Measurements from ENCODE around the gene RIMBP2. TPM values are rescaled to one million over a fixed set of nuclear protein-coding genes. Genes with fewer than 3 reads are reported as not detected.

RIMBP2 gene
- total and polyA plus RNA-seq, 2 experiments from 2014 or later: not detected

DNA sequence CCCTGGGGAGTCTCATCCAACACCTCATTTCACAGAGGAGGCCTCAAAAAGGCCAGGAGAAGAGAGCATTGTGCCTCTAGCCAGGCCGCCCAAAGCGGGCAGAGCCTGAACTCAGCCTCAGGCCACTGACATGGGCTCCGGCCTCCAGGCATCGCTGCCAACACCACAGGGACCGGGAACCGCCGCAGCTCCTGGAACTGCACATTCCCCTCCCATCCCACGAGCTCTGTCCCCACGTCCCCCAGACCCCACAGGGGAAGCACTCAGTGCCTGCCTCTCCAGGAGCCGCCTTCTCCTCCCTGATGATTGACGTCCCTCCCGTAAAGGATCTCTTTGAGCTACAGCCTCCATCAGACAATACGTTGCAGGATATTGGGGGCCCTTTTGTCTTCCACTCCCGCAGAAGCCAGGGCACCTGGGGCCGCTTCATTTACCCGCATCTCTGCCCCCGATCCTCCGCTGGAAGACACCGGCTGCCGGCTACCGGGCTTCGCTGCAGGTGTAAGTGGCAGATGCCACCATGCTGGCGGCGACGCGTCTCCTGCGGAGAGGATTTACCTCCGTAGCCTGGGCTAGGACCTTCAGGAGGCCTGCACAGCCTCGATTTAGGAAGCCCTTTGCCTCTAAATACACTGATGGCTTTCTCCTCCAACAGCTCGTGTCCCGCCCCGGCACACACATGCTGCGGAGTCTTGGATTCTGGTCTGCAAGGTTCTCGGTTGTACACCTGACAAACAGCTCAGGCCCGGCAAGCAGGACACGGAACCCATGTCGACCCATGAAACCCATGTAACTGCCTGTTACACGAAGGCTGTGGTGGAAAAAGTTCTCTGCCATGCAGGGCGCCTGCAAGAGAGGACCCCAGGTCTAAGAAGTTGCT, 104.8 kb downstream of the RIMBP2 start:
- Histone ChIP-seq H3K9ac (no peak overlapping the region), H3K36me3 (ENCODE audit: low read depth) (no peaks in the 10 kb centered on the region), H3K27ac (no peak overlapping the region), H3K9me2 (ENCODE audit: insufficient read depth) (no peaks in the 10 kb centered on the region), H3K9me3 (ENCODE audit: low read depth) (no peaks in the 10 kb centered on the region), H3K4me3 (no peak overlapping the region), H3K79me2 (ENCODE audit: insufficient read depth) (no peaks in the 10 kb centered on the region), H3F3A (ENCODE audit: insufficient read depth) (no peaks in the 10 kb centered on the region), H3K4me2 (ENCODE audit: unreplicated experiment) (no peak overlapping the region), H3K27me3 (replicated peaks; ENCODE audit: insufficient read depth) (no peaks in the 10 kb centered on the region), H2AFZ (no peak overlapping the region), H4K20me1 (ENCODE audit: insufficient read depth) (no peaks in the 10 kb centered on the region), H3K4me1 (ENCODE audit: insufficient read depth) (no peaks in the 10 kb centered on the region)
- WGBS, 2 experiments (ENCODE audit: low coverage in 1 of 2, low lambda C conversion rate in 2 of 2, missing lambda C conversion rate in 2 of 2): 66 to 72% methylated on average over 33 to 39 of the region's 39 CpGs
- no peak for DNase-seq
- TF ChIP-seq EZH2 (IDR thresholded peaks at IDR 0.05; ENCODE audit: insufficient read depth, poor library complexity, severe bottlenecking) (no peak), EZH2phosphoT487 (IDR thresholded peaks at IDR 0.05; ENCODE audit: insufficient read depth, low read depth) (no peak)
- in situ Hi-C loops (cut with MboI): no loop called here

DNA sequence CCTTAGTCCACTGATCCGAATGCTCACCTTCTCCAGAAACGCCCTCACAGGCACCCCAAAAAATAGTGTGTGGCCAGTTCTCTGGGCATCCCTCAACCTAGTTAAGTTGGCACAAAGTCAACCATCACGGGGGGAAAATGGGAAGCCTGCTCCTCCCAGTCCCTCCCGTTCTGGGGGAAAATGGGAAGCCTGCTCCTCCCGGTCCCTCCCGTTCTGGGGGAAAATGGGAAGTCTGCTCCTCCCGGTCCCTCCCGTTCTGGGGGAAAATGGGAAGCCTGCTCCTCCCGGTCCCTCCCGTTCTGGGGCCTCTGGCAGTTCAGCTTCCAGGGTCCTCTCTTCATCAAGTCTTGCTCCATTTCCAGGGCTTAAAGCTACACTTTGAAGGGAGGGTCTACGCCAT, 106.1 kb downstream of the RIMBP2 start:
- no peaks in the 10 kb centered on the region for H4K20me1 ChIP-seq (ENCODE audit: insufficient read depth)
- H3K27me3 ChIP-seq (replicated peaks; ENCODE audit: insufficient read depth): no peaks in the 10 kb centered on the region
- H3K79me2 ChIP-seq (ENCODE audit: insufficient read depth): no peaks in the 10 kb centered on the region
- no peak overlapping the region for H3K27ac ChIP-seq
- H3K36me3 ChIP-seq (ENCODE audit: low read depth): no peaks in the 10 kb centered on the region
- no peaks in the 10 kb centered on the region for H3K4me1 ChIP-seq (ENCODE audit: insufficient read depth)
- in situ Hi-C loops (cut with MboI): no loop called here
- H3K9me2 ChIP-seq (ENCODE audit: insufficient read depth): no peaks in the 10 kb centered on the region
- no peak overlapping the region for H3K4me2 ChIP-seq (ENCODE audit: unreplicated experiment)
- TF ChIP-seq EZH2phosphoT487 (IDR thresholded peaks at IDR 0.05; ENCODE audit: insufficient read depth, low read depth) (no peak), EZH2 (IDR thresholded peaks at IDR 0.05; ENCODE audit: insufficient read depth, poor library complexity, severe bottlenecking) (no peak)
- no peaks in the 10 kb centered on the region for H3F3A ChIP-seq (ENCODE audit: insufficient read depth)
- WGBS, 2 experiments (ENCODE audit: low coverage in 1 of 2, low lambda C conversion rate in 2 of 2, missing lambda C conversion rate in 2 of 2): 31 to 36% methylated on average over 11 of the region's 11 CpGs
- no peak overlapping the region for H3K9ac ChIP-seq
- H3K4me3 ChIP-seq: no peak overlapping the region
- H2AFZ ChIP-seq: no peak overlapping the region
- no peaks in the 10 kb centered on the region for H3K9me3 ChIP-seq (ENCODE audit: low read depth)
- no peak for DNase-seq

DNA sequence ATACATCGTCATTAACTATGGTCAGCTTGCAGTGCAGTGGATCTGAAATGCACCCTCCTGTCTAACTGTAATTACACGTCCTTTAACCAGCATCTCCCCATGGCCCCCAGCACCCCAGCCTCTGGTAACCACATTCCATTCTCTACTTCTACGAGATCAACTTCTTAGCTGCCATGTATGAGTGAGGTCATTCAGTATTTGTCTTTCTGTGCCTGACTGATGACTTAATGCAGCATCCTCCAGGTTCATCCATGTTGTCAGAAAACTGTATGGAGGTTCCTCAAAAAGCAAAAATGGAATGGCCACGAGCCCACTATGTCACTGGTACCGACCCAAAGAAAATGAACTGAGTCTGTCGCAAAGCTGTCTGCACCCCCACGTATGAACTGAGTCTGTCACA, 107.3 kb downstream of the RIMBP2 start:
- Histone ChIP-seq H3K4me3 (no peak overlapping the region), H3K4me1 (ENCODE audit: insufficient read depth) (no peaks in the 10 kb centered on the region), H3K79me2 (ENCODE audit: insufficient read depth) (no peaks in the 10 kb centered on the region), H3K9me3 (ENCODE audit: low read depth) (no peaks in the 10 kb centered on the region), H3K36me3 (ENCODE audit: low read depth) (no peaks in the 10 kb centered on the region), H3K27me3 (replicated peaks; ENCODE audit: insufficient read depth) (no peaks in the 10 kb centered on the region), H3K9ac (no peak overlapping the region), H3K9me2 (ENCODE audit: insufficient read depth) (no peaks in the 10 kb centered on the region), H4K20me1 (ENCODE audit: insufficient read depth) (no peaks in the 10 kb centered on the region), H3K4me2 (ENCODE audit: unreplicated experiment) (no peak overlapping the region), H3F3A (ENCODE audit: insufficient read depth) (no peaks in the 10 kb centered on the region), H3K27ac (no peak overlapping the region), H2AFZ (no peak overlapping the region)
- in situ Hi-C loops (cut with MboI): no loop called here
- TF ChIP-seq EZH2phosphoT487 (IDR thresholded peaks at IDR 0.05; ENCODE audit: insufficient read depth, low read depth) (no peak), EZH2 (IDR thresholded peaks at IDR 0.05; ENCODE audit: insufficient read depth, poor library complexity, severe bottlenecking) (no peak)
- WGBS, 2 experiments (ENCODE audit: low coverage in 1 of 2, low lambda C conversion rate in 2 of 2, missing lambda C conversion rate in 2 of 2): 31 to 36% methylated on average over 7 of the region's 7 CpGs
- no peak for DNase-seq

DNA sequence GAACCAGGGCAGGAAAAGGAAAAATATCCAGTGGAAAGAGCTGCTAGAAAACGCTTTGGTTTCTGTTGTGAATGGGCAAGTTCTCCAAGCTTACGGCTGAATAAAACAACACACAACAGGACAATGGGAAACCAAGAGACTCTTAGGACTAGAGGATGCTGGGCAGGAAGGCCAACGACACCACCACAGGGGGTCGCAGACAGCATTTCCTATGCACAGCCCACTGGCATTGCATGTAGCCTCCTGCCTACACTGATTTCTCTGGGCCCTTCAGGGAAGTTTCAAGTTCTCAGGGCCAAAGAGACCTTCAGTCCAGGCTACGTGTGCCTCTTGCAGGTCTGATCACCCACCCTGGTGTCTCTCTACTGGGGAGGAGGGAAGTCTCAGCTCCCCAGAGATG, 108.0 kb downstream of the RIMBP2 start:
- Histone ChIP-seq H3K9ac (no peak overlapping the region), H3K4me1 (ENCODE audit: insufficient read depth) (no peaks in the 10 kb centered on the region), H4K20me1 (ENCODE audit: insufficient read depth) (no peaks in the 10 kb centered on the region), H3K9me2 (ENCODE audit: insufficient read depth) (no peaks in the 10 kb centered on the region), H3K27me3 (replicated peaks; ENCODE audit: insufficient read depth) (no peaks in the 10 kb centered on the region), H2AFZ (no peak overlapping the region), H3F3A (ENCODE audit: insufficient read depth) (no peaks in the 10 kb centered on the region), H3K27ac (no peak overlapping the region), H3K9me3 (ENCODE audit: low read depth) (no peaks in the 10 kb centered on the region), H3K36me3 (ENCODE audit: low read depth) (no peaks in the 10 kb centered on the region), H3K4me2 (ENCODE audit: unreplicated experiment) (no peak overlapping the region), H3K4me3 (no peak overlapping the region), H3K79me2 (ENCODE audit: insufficient read depth) (no peaks in the 10 kb centered on the region)
- TF ChIP-seq EZH2 (IDR thresholded peaks at IDR 0.05; ENCODE audit: insufficient read depth, poor library complexity, severe bottlenecking): no peak
- TF ChIP-seq EZH2phosphoT487 (IDR thresholded peaks at IDR 0.05; ENCODE audit: insufficient read depth, low read depth): no peak
- WGBS, 2 experiments (ENCODE audit: low coverage in 1 of 2, low lambda C conversion rate in 2 of 2, missing lambda C conversion rate in 2 of 2): 39 to 45% methylated on average over 5 of the region's 5 CpGs
- DNase-seq: no peak
- in situ Hi-C loops (cut with MboI): no loop called here
